Measurements from ENCODE around the gene CBX4. TPM values are rescaled to one million over a fixed set of nuclear protein-coding genes. Genes with fewer than 3 reads are reported as not detected.

CBX4 gene
- total RNA-seq, 4 donors from 2014 or later, result 3.0 to 9.0 (median 5.3) TPM

DNA sequence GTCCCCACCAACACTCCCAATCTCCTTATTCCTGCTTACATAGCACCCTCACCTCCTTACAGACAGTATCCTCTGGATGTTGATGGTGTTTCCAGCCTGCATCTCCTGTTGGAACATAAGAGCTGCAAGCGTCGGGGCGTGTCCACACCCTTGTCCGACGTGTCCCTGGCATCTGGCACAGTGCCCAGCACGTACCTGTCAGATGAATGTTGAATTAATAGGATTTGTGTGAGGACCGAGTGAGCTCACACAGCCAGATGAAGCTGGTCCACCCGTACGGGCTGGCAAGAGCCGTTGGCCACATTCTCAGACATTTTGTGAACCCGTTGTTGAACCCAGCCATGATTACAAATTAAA is 12.2 kb upstream of the CBX4 start:
- ATAC-seq, result no peak
- in situ Hi-C loops (cut with MboI; ENCODE audit: low sequenced_read_pairs in 4 of 4) (no loop called here), intact Hi-C loops (cut with DNase I; ENCODE audit: low total_unique reads) (no loop called here)
- Histone ChIP-seq H3K9me3 (no peaks in the 10 kb centered on the region), H3K27me3 (peaks cover 11 to 39% (median 13%) of the 10 kb centered on the region in 3 donors), H3K4me3 (no peak overlapping the region), H3K36me3 (no peaks in the 10 kb centered on the region), H3K4me1 (no peaks in the 10 kb centered on the region), H3K27ac (no peak overlapping the region)
- DNase-seq, result no peak
- TF ChIP-seq, protein P1, sequence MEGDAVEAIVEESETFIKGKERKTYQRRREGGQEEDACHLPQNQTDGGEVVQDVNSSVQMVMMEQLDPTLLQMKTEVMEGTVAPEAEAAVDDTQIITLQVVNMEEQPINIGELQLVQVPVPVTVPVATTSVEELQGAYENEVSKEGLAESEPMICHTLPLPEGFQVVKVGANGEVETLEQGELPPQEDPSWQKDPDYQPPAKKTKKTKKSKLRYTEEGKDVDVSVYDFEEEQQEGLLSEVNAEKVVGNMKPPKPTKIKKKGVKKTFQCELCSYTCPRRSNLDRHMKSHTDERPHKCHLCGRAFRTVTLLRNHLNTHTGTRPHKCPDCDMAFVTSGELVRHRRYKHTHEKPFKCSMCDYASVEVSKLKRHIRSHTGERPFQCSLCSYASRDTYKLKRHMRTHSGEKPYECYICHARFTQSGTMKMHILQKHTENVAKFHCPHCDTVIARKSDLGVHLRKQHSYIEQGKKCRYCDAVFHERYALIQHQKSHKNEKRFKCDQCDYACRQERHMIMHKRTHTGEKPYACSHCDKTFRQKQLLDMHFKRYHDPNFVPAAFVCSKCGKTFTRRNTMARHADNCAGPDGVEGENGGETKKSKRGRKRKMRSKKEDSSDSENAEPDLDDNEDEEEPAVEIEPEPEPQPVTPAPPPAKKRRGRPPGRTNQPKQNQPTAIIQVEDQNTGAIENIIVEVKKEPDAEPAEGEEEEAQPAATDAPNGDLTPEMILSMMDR (IDR thresholded peaks at IDR 0.05 in 4 of 5, conservative IDR thresholded peaks at IDR 0.05 in 1 of 5), result no peak
- no peak for TF ChIP-seq POLR2A (IDR thresholded peaks at IDR 0.05)

DNA sequence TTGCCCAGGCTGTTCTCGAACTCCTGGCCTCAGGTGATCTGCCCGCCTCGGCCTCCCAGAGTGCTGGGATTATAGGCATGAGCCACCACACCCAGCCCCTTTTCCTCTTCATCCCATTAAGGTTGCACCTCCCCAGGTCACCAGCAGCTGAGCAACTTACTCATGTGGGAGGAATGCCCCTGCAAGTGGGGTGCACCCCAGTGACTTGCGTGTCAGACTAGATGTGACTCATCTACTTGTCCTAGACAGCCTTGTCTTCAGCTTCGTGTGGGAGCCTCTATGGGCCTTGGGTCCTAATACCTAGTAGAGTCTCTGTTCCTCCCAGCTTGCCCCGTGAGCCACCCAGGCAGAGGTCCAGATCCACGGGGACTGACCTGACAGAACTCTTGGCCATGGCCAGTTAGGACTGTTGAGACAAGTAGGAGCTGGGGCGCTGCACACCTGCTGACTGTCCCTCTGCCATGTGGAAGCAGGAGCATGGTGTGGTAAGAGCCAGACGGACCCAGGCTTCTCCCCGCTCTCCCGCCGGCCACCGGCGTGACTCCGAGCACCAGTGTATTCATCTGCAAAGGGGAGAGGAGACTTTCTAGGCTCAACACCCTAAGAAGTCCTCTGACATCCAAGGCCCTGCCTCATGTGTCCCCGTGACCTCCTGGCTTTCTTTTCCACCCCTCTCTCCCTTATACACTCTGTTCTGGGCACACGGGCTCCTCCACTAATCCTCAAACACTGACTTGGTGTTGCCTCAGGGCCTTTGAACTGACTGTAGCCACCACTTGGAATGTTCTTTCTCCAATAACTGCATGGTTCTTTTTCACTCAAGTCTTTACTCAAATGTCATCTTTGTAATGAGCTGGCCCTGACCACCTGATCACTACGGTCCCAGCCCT is 11.6 kb upstream of the CBX4 start:
- ATAC-seq (no peak), DNase-seq (no peak)
- no peaks in the 10 kb centered on the region for H3K4me1 ChIP-seq
- no peaks in the 10 kb centered on the region for H3K36me3 ChIP-seq
- no peak overlapping the region for H3K27ac ChIP-seq
- peaks cover 7 to 42% (median 12%) of the 10 kb centered on the region in 3 donors for H3K27me3 ChIP-seq
- H3K9me3 ChIP-seq, result no peaks in the 10 kb centered on the region
- intact Hi-C loops (cut with DNase I; ENCODE audit: low total_unique reads), result no loop called here
- TF ChIP-seq POLR2A (IDR thresholded peaks at IDR 0.05), result no peak
- TF ChIP-seq, protein P1 (IDR thresholded peaks at IDR 0.05 in 4 of 5, conservative IDR thresholded peaks at IDR 0.05 in 1 of 5), result no peak
- in situ Hi-C loops (cut with MboI; ENCODE audit: low sequenced_read_pairs in 4 of 4), result no loop called here
- no peak overlapping the region for H3K4me3 ChIP-seq

DNA sequence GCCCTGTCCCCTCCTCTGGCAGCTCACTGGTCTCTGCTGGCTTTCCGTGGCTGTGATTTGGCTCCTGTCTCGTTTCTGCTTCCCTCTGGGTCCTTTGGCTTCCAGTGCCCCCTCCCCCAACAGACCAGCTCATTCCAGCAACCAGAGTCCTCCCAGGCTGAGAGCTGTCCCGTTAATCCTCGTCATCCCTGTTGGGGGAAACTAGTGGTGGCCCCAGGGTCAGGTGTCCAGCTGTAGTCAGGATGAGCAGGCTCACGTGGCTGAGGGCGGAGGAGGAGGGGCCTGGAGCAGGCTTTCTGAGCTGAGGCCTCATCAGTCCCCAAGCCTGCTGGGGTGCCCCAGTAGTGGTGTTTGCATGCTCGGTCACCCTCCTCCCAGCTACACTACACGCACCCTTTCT is 10.7 kb upstream of the CBX4 start:
- H3K4me1 ChIP-seq, result peaks cover 0 to 2% of the 10 kb centered on the region in 2 donors
- H3K4me3 ChIP-seq, result no peak overlapping the region
- peaks cover 2 to 44% (median 15%) of the 10 kb centered on the region in 3 donors for H3K27me3 ChIP-seq
- no peak for TF ChIP-seq POLR2A (IDR thresholded peaks at IDR 0.05)
- TF ChIP-seq, protein P1 (IDR thresholded peaks at IDR 0.05 in 4 of 5, conservative IDR thresholded peaks at IDR 0.05 in 1 of 5), result no peak
- no peaks in the 10 kb centered on the region for H3K36me3 ChIP-seq
- intact Hi-C loops (cut with DNase I; ENCODE audit: low total_unique reads) (no loop called here), in situ Hi-C loops (cut with MboI; ENCODE audit: low sequenced_read_pairs in 4 of 4) (no loop called here)
- H3K9me3 ChIP-seq, result no peaks in the 10 kb centered on the region
- no peak overlapping the region for H3K27ac ChIP-seq
- DNase-seq, result no peak
- no peak for ATAC-seq

DNA sequence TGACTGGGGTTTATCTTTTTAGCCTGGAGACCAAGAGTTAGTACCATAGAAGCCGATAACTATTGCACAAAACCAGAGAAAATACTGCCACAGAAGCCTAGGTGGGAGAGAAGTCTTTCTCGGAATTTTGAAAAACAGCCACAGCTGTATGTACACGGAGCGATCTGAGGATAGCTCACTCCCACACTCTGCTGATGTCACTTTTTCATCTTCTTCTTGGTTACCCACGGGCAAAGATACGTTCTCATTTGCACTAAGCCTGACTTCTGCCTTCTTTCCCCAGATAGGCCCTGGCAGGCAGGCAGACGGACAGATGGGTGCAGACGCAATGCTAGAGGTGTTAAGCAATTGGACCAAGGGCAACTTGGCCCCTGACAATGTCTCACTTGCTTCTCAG is 9.1 kb upstream of the CBX4 start:
- H3K36me3 ChIP-seq, result no peaks in the 10 kb centered on the region
- in situ Hi-C loops (cut with MboI; ENCODE audit: low sequenced_read_pairs in 4 of 4), result no loop called here
- H3K4me1 ChIP-seq, result peaks cover 5 to 17% of the 10 kb centered on the region in 2 donors
- ATAC-seq (no peak), DNase-seq (no peak)
- peaks cover 17 to 48% (median 25%) of the 10 kb centered on the region in 3 donors for H3K27me3 ChIP-seq
- TF ChIP-seq POLR2A (IDR thresholded peaks at IDR 0.05), result no peak
- TF ChIP-seq, protein P1 (IDR thresholded peaks at IDR 0.05 in 4 of 5, conservative IDR thresholded peaks at IDR 0.05 in 1 of 5), result no peak
- no peak overlapping the region for H3K4me3 ChIP-seq
- intact Hi-C loops (cut with DNase I; ENCODE audit: low total_unique reads), result no loop called here
- H3K9me3 ChIP-seq, result no peaks in the 10 kb centered on the region
- no peak overlapping the region for H3K27ac ChIP-seq

Measured in gastrocnemius medialis (tissue), 4 donors.